ENCODE measurements around the gene RFNG.

The RFNG gene

GRCh38 chr17:82055965-82056728 lies 4.5 kb upstream of the RFNG start:
- no peak overlapping the region for H3K27ac ChIP-seq (replicated peaks)
- no peak overlapping the region for H3K4me3 ChIP-seq (replicated peaks; ENCODE audit: insufficient read depth, low read length)
- H3K27me3 ChIP-seq (ENCODE audit: insufficient read depth, poor library complexity, severe bottlenecking): no peaks in the 10 kb centered on the region
- TF ChIP-seq GABPA (IDR thresholded peaks at IDR 0.05; ENCODE audit: low read depth): no peak
- TF ChIP-seq CTCF (IDR thresholded peaks at IDR 0.05; ENCODE audit: insufficient read depth, low read length): no peak
- peak; percentile 6; the same call in 1 of the 2 replicates for TF ChIP-seq POLR2AphosphoS5 (IDR thresholded peaks at IDR 0.05; ENCODE audit: low read depth)
- no peak for TF ChIP-seq REST (IDR thresholded peaks at IDR 0.05; ENCODE audit: insufficient replicate concordance, low read depth)
- no peak for DNase-seq (ENCODE audit: low read depth in 1 of 2, low spot score in 1 of 2)

GRCh38 chr17:82055023-82055964 lies 3.7 kb upstream of the RFNG start:
- H3K27ac ChIP-seq (replicated peaks): no peak overlapping the region
- H3K4me3 ChIP-seq (replicated peaks; ENCODE audit: insufficient read depth, low read length): no peak overlapping the region
- TF ChIP-seq REST (IDR thresholded peaks at IDR 0.05; ENCODE audit: insufficient replicate concordance, low read depth) (no peak), POLR2AphosphoS5 (IDR thresholded peaks at IDR 0.05; ENCODE audit: low read depth) (0 out of 2 replicates have a peak, but pooled peaks have one; percentile 13), CTCF (IDR thresholded peaks at IDR 0.05; ENCODE audit: insufficient read depth, low read length) (no peak)
- H3K27me3 ChIP-seq (ENCODE audit: insufficient read depth, poor library complexity, severe bottlenecking): no peaks in the 10 kb centered on the region
- DNase-seq (ENCODE audit: low read depth in 1 of 2, low spot score in 1 of 2): no peak

GRCh38 chr17:82054351-82055022 lies 2.9 kb upstream of the RFNG start:
- no peak; the same call in 1 of the 2 replicates for TF ChIP-seq POLR2AphosphoS5 (IDR thresholded peaks at IDR 0.05; ENCODE audit: low read depth)
- no peak overlapping the region for H3K4me3 ChIP-seq (replicated peaks; ENCODE audit: insufficient read depth, low read length)
- no peak overlapping the region for H3K27ac ChIP-seq (replicated peaks)
- no peaks in the 10 kb centered on the region for H3K27me3 ChIP-seq (ENCODE audit: insufficient read depth, poor library complexity, severe bottlenecking)
- no peak for DNase-seq (ENCODE audit: low read depth in 1 of 2, low spot score in 1 of 2)
